Upper lobe of left lung (tissue), 4 donors: ENCODE measurements around the gene GPR17.

Experiments used
- EP300 ChIP-seq, 4 donors: sonication (generic); formaldehyde crosslinking; IDR thresholded peaks; one replicate each; pipeline ENCODE4 v1.5.1; 2017; ENCODE audit warnings: antibody characterized with exemption in 4 of 4, control low read depth in 2 of 4
- POLR2A ChIP-seq, 4 donors: fragments of 450-650 bp; IDR thresholded peaks; one replicate each; pipeline ENCODE4 v1.5.1; 2016 to 2017; ENCODE audit warnings: antibody characterized with exemption in 4 of 4, mild to moderate bottlenecking in 2 of 4
- POLR2AphosphoS5 ChIP-seq, 2 donors: sonication (generic); formaldehyde crosslinking; IDR thresholded peaks; one replicate each; pipeline ENCODE4 v1.5.1; 2017; ENCODE audit warnings: antibody characterized with exemption in 2 of 2
- TF ChIP-seq, protein P1 (sequence below), 6 experiments: fragments of 450-650 bp in 4 of 6; fragments of 200-600 bp in 2 of 6; sonication (generic) in 2 of 6; IDR thresholded peaks; one replicate each; pipeline ENCODE4 v1.5.1; 2016 to 2019; ENCODE audit warnings: antibody characterized with exemption in 6 of 6

DNA sequence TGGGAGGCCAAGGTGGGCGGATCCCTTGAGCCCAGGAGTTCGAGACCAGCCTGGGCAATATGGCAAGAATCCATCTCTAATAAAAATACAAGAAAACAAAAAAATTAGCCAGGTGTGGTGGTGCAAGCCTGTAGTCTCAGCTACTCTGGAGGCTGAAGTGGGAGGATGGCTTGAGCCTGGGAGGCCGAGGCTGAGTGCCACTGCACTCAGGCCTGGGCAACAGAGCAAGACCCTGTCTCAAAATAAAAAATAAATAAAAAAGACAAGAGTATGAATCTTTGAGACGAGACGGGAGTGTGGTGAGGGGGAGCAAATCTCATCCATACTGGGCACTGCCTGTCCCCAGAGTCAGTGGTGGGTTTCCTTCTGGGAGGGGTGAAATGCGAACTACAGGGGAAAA lies 12.2 kb downstream of the GPR17 start:
- TF ChIP-seq POLR2A (IDR thresholded peaks at IDR 0.05) (no peak), POLR2AphosphoS5 (IDR thresholded peaks at IDR 0.05) (no peak), EP300 (IDR thresholded peaks at IDR 0.05) (no peak)
- TF ChIP-seq, protein P1, sequence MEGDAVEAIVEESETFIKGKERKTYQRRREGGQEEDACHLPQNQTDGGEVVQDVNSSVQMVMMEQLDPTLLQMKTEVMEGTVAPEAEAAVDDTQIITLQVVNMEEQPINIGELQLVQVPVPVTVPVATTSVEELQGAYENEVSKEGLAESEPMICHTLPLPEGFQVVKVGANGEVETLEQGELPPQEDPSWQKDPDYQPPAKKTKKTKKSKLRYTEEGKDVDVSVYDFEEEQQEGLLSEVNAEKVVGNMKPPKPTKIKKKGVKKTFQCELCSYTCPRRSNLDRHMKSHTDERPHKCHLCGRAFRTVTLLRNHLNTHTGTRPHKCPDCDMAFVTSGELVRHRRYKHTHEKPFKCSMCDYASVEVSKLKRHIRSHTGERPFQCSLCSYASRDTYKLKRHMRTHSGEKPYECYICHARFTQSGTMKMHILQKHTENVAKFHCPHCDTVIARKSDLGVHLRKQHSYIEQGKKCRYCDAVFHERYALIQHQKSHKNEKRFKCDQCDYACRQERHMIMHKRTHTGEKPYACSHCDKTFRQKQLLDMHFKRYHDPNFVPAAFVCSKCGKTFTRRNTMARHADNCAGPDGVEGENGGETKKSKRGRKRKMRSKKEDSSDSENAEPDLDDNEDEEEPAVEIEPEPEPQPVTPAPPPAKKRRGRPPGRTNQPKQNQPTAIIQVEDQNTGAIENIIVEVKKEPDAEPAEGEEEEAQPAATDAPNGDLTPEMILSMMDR (IDR thresholded peaks at IDR 0.05) = no peak
